GM21825 (cell line): ENCODE data around the gene PRKCE.

ENCODE experiments used
- ATAC-seq: cut with Tn5 transposase; IDR thresholded peaks from one replicate; pipeline ENCODE4 v1.9.1; 2021; ENCODE audit warnings: mild to moderate bottlenecking, moderate library complexity; ENCODE audit not compliant: unreplicated experiment

Gene PRKCE

GRCh38 chr2:46062637-46063412, 411.4 kb downstream of the PRKCE start:
- no peak for ATAC-seq

- ATAC-seq = no peak
Observed at GRCh38 chr2:46064396-46064795, 412.9 kb downstream of the PRKCE start.

- ATAC-seq = no peak
Observed at GRCh38 chr2:46065152-46065551, 413.7 kb downstream of the PRKCE start.

- no peak for ATAC-seq
Observed at GRCh38 chr2:46066116-46066515, 414.6 kb downstream of the PRKCE start.

- ATAC-seq = no peak
Observed at GRCh38 chr2:46066601-46067000, 415.1 kb downstream of the PRKCE start.

- ATAC-seq = no peak
Observed at GRCh38 chr2:46067062-46067461, 415.6 kb downstream of the PRKCE start.

GRCh38 chr2:46067501-46068305, 416.2 kb downstream of the PRKCE start:
- ATAC-seq = no peak

GRCh38 chr2:46068636-46069035, 417.2 kb downstream of the PRKCE start:
- ATAC-seq = no peak

- no peak for ATAC-seq
Observed at GRCh38 chr2:46071074-46071473, 419.6 kb downstream of the PRKCE start.

- ATAC-seq = no peak
Observed at GRCh38 chr2:46072101-46072820, 420.8 kb downstream of the PRKCE start.

GRCh38 chr2:46073540-46074046, 422.1 kb downstream of the PRKCE start:
- ATAC-seq = no peak

- no peak for ATAC-seq
Observed at GRCh38 chr2:46074501-46074900, 423.0 kb downstream of the PRKCE start.

- no peak for ATAC-seq
Observed at GRCh38 chr2:46075848-46076247, 424.4 kb downstream of the PRKCE start.

- ATAC-seq = no peak
Observed at GRCh38 chr2:46076251-46076650, 424.8 kb downstream of the PRKCE start.

- no peak for ATAC-seq
Observed at GRCh38 chr2:46076875-46077274, 425.4 kb downstream of the PRKCE start.

- no peak for ATAC-seq
Observed at GRCh38 chr2:46077522-46078107, 426.1 kb downstream of the PRKCE start.

GRCh38 chr2:46079985-46080560, 428.6 kb downstream of the PRKCE start:
- no peak for ATAC-seq

- ATAC-seq = no peak
Observed at GRCh38 chr2:46082531-46083485, 431.3 kb downstream of the PRKCE start.

- ATAC-seq = no peak
Observed at GRCh38 chr2:46086578-46087070, 435.1 kb downstream of the PRKCE start.
